HL-60 (cell line): ENCODE measurements around the gene GOLM1.

Experiments
- GABPA ChIP-seq: IDR thresholded peaks from 2 replicates; pipeline ENCODE4 v1.6.1; 2012; ENCODE audit warnings: low read depth
- POLR2AphosphoS5 ChIP-seq: IDR thresholded peaks from 2 replicates; pipeline ENCODE4 v1.6.1; 2012; ENCODE audit warnings: low read depth

DNA sequence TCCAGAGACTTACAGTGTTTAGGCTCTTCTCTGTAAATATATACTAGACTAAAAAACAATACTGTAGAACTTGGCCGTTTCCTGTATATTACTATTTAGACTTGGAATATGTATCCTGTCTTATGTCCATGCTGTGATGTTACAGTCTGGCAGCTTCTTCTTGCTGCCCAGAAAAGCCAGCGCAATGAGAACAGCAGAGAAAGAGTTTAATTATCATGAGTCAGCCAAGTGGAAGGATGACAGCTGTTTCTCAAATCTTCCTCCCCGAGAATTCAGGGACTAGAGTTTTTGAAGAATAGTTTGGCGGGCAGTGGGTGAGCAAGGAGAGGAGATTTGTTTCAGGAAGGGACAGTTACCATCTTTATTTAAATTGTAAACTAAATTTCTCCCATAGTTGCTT lies 120.9 kb downstream of the GOLM1 start:
- TF ChIP-seq POLR2AphosphoS5 (no peak), GABPA (no peak)
